ENCODE results near the gene MATR3.
"Not testable (repeated sequence)": the region's sequence is repeated elsewhere in the genome, so short reads cannot be mapped to it uniquely, and the experiment has no call there.

Gene MATR3

GRCh38 chr5:139345442-139345841 lies 51.9 kb downstream of the MATR3 start:
- in situ Hi-C loops (cut with MboI; ENCODE audit: low sequenced_read_pairs) = not testable (repeated sequence)

- in situ Hi-C loops (cut with MboI; ENCODE audit: low sequenced_read_pairs) = not testable (repeated sequence)
Measured at GRCh38 chr5:139347863-139348262, 54.3 kb downstream of the MATR3 start.

- in situ Hi-C loops (cut with MboI; ENCODE audit: low sequenced_read_pairs) = no loop called here
Measured at GRCh38 chr5:139354186-139354585, 60.6 kb downstream of the MATR3 start.

GRCh38 chr5:139355900-139356299 lies 62.4 kb downstream of the MATR3 start:
- in situ Hi-C loops (cut with MboI; ENCODE audit: low sequenced_read_pairs) = not testable (repeated sequence)

GRCh38 chr5:139358064-139358463 lies 64.5 kb downstream of the MATR3 start:
- in situ Hi-C loops (cut with MboI; ENCODE audit: low sequenced_read_pairs) = no loop called here

GRCh38 chr5:139360384-139360783 lies 66.8 kb downstream of the MATR3 start:
- in situ Hi-C loops (cut with MboI; ENCODE audit: low sequenced_read_pairs) = no loop called here

- in situ Hi-C loops (cut with MboI; ENCODE audit: low sequenced_read_pairs) = no loop called here
Measured at GRCh38 chr5:139361835-139362429, 68.4 kb downstream of the MATR3 start.

- in situ Hi-C loops (cut with MboI; ENCODE audit: low sequenced_read_pairs) = no loop called here
Measured at GRCh38 chr5:139363937-139364336, 70.4 kb downstream of the MATR3 start.

- in situ Hi-C loops (cut with MboI; ENCODE audit: low sequenced_read_pairs) = no loop called here
Measured at GRCh38 chr5:139364466-139364865, 70.9 kb downstream of the MATR3 start.

- in situ Hi-C loops (cut with MboI; ENCODE audit: low sequenced_read_pairs) = no loop called here
Measured at GRCh38 chr5:139368613-139369012, 75.1 kb downstream of the MATR3 start.

GRCh38 chr5:139369181-139369580 lies 75.6 kb downstream of the MATR3 start:
- in situ Hi-C loops (cut with MboI; ENCODE audit: low sequenced_read_pairs) = no loop called here

- in situ Hi-C loops (cut with MboI; ENCODE audit: low sequenced_read_pairs) = no loop called here
Measured at GRCh38 chr5:139371482-139372435, 78.2 kb downstream of the MATR3 start.

- in situ Hi-C loops (cut with MboI; ENCODE audit: low sequenced_read_pairs) = no loop called here
Measured at GRCh38 chr5:139374909-139375308, 81.4 kb downstream of the MATR3 start.

- in situ Hi-C loops (cut with MboI; ENCODE audit: low sequenced_read_pairs) = no loop called here
Measured at GRCh38 chr5:139376364-139376763, 82.8 kb downstream of the MATR3 start.

- in situ Hi-C loops (cut with MboI; ENCODE audit: low sequenced_read_pairs) = no loop called here
Measured at GRCh38 chr5:139377226-139377625, 83.7 kb downstream of the MATR3 start.

GRCh38 chr5:139378101-139378825 lies 84.7 kb downstream of the MATR3 start:
- in situ Hi-C loops (cut with MboI; ENCODE audit: low sequenced_read_pairs) = no loop called here

- in situ Hi-C loops (cut with MboI; ENCODE audit: low sequenced_read_pairs) = no loop called here
Measured at GRCh38 chr5:139378941-139379361, 85.4 kb downstream of the MATR3 start.

GRCh38 chr5:139379626-139380449 lies 86.3 kb downstream of the MATR3 start:
- in situ Hi-C loops (cut with MboI; ENCODE audit: low sequenced_read_pairs) = no loop called here
